GM12874 (cell line): ENCODE measurements around the gene TPT1.

Experiments used
- TF ChIP-seq, protein P1 (sequence below): IDR thresholded peaks from 2 replicates; pipeline ENCODE4 v1.5.1; 2011; ENCODE audit warnings: low read depth, mild to moderate bottlenecking, control low read depth, low read length, moderate library complexity; ENCODE audit not compliant: insufficient read depth

Gene TPT1

DNA sequence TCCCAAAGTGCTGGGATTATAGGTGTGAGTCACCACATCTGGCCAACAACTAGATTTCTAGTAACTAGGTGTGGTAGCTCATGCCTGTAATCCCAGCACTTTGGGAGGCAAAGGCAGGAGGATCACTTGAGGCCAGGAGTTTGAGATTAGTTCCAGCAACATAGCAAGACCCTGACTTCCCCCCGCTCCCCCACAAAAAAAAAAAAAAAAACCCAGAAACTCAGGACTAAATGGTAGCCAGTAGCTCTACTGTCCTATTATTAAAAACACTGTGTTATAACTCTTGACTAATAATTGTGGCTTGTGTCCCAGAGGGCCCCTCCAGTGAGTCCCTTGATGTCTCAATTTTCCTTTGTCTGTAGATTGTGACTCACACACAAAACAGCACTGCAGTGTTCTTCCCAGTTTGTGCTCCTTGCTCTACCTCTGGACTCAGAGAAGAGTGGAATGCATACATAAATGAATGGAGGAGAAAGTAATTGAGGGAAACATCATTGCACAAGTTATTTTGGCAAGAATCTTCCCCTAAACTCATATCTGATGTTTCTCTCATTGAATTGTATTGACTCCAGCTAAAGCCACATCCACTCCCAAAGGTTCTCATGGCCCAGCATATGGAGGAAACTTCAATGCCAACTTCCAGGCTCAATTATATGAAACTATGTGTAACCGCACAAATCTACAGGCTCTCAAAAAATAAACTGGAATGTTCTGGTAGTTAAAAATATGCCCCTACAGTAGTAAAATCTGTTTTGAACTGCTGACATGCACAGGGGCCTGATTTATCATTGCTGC lies 8.8 kb downstream of the TPT1 start:
- TF ChIP-seq, protein P1, sequence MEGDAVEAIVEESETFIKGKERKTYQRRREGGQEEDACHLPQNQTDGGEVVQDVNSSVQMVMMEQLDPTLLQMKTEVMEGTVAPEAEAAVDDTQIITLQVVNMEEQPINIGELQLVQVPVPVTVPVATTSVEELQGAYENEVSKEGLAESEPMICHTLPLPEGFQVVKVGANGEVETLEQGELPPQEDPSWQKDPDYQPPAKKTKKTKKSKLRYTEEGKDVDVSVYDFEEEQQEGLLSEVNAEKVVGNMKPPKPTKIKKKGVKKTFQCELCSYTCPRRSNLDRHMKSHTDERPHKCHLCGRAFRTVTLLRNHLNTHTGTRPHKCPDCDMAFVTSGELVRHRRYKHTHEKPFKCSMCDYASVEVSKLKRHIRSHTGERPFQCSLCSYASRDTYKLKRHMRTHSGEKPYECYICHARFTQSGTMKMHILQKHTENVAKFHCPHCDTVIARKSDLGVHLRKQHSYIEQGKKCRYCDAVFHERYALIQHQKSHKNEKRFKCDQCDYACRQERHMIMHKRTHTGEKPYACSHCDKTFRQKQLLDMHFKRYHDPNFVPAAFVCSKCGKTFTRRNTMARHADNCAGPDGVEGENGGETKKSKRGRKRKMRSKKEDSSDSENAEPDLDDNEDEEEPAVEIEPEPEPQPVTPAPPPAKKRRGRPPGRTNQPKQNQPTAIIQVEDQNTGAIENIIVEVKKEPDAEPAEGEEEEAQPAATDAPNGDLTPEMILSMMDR: no peak

DNA sequence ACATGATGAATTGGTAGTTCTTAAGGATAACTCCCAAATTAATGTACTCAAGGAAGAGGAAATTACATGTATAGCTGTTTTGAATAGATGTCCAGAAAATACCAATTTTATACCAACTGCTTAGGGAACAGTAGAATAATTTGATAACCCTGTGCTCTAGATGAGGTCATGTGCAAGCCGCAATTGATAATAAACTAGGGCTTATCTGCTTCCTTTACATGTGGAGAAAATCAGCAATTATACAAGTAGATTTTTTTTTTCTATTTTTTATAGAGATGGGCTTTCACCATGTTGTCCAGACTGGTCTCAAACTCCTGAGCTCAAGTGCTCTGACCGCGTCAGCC lies 9.3 kb downstream of the TPT1 start:
- TF ChIP-seq, protein P1: no peak

DNA sequence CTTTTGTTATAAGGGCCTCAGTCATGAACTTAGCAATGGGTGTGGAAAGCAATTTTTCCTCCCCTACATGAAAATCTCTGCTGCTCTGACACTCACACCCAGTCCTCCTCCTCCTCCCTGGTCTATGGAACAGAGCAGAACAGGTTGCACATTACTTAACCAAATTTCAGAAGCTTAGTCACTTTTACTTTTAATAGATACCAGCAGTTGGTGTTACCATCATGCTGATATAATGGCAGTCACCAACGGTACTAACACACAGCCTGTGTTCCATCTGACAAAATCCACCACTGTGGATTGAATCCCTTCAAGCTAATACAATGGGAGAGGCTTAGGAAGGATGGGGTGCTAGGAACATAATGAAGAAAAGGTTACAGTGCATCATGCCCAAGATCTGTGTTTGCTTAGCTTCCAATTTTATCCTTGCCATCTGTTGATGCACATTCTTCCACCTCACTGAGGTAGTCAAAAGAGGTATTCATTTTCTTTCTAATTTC lies 9.8 kb downstream of the TPT1 start:
- TF ChIP-seq, protein P1: no peak

DNA sequence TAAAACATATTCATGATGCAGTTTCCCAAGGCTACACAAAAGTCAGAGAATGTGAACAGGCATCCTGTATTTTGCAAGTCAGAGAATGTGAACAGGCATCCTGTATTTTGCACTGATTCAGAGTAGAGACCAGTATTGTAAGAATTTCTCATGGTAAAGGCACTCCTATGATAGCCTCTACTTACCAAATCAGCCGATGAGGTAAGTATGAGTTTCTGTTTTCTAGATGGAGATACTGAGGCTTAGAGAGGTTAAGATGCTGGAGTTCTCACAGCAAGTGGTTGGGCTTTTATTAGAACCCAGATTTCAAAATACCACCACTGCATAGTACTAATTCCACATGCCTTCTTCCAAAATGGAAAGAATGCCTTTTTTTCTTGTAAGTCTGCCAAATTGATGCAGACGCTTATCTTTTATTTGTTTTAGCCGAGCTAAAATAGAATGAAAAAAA lies 12.3 kb downstream of the TPT1 start:
- TF ChIP-seq, protein P1: no peak

DNA sequence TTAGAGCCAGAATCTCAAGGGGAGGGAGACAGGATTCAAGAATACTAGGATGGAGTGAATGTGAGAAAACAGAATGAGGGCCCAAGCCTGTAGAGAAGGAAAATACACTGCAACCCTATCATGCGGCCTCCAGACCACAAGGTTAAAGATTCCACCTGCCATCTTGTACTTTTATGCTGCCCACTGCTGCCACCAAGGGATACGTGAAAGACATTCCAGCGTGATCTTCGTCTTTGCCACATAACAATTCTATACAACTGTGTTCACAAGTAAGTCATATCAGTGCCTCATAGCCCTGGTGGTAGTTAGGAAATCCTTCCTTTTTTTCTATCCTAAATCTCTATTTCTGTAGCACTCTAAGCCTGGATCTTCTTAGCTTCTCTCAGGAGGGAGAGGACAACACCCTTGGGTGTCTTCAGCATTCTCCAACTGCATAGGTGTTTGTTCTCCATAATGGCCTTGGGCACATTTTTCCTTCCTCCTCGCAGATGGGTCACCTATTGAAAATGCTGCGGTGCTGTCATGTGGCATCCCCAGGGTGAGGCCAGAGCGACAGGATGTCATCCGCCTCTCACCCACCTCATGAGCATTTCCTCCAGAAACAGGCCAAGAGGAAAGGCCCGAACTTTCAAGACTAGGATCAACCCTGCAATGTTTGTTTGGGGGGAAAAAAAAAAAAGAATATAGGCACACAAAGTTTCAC lies 13.6 kb downstream of the TPT1 start:
- TF ChIP-seq, protein P1: no peak

DNA sequence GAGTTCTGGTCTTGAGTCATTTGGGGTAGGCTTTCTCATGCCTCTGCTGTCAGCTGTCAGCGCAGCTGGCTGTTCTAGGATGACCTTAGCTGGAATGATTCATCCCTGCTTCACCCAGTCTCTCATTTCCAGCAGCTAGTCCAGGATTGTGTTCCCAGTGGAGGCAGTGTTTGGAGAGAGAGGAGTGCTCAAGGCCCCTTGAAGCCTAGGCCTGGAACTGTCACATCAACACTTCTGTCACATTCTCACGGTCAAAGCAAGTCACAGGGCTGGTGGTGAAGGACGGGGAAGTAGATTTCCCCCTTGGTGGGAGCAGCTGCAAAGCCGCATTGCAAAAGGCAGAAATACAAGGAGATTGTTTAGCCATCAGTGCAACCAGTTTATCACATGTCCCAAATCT lies 15.2 kb downstream of the TPT1 start:
- TF ChIP-seq, protein P1: no peak

DNA sequence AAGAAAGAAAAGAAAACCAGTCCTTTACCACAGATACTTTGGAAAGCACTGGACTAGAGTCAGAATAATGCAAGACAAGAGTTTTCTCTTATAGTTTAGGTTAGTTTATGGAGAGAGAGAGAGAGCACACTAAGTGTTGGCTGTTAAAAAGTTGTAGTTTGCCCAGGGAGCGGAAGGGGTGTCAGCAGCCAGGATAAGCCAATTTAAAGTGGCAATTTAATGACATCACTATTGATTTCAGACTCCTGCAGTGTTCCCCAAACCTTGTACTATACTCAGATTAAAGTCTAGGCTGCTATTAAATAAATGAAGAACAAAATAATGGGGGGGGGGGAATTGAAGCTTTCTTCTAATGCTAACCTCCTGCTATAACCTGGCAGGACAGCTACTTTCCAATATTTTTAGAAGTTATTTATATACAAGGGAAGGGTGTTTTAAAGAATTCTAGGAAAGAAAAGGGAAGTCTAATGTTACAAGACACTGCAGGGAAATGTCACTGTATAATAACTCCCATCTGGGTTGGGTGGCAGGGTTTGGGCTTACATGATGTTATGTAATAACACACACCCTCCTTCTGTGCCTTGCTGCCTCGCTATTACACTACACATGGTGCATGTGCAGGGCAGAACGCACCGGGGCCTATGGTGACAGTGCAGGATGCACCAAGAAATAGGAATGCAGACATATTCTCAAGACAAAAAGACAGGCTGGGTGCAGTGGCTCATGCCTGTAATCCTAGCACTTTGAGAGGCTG lies 19.9 kb downstream of the TPT1 start:
- TF ChIP-seq, protein P1: no peak
